RKO (cell line): Measurements from ENCODE around the gene SKA2.
"Not testable (repeated sequence)": the region's sequence is repeated elsewhere in the genome, so short reads cannot be mapped to it uniquely, and the experiment has no call there.

Experiments used
- DNase-seq: peaks from one replicate; pipeline ENCODE4 v3.0.0-alpha.2; 2016; ENCODE audit warnings: low spot score

Gene SKA2

GRCh38 chr17:59151591-59151990 is 3.4 kb downstream of the SKA2 start:
- DNase-seq, result no peak

GRCh38 chr17:59151006-59151405 is 4.0 kb downstream of the SKA2 start:
- DNase-seq, result no peak

- DNase-seq, result peak; percentile 35
Observed at GRCh38 chr17:59149841-59150511, 5.0 kb downstream of the SKA2 start.

- peak; percentile 61 for DNase-seq
Observed at GRCh38 chr17:59149051-59149450, 5.9 kb downstream of the SKA2 start.

GRCh38 chr17:59145571-59146096 is 9.4 kb downstream of the SKA2 start:
- DNase-seq, result no peak

GRCh38 chr17:59141860-59142259 is 13.1 kb downstream of the SKA2 start:
- DNase-seq, result no peak

GRCh38 chr17:59139939-59140338 is 15.0 kb downstream of the SKA2 start:
- DNase-seq, result no peak

GRCh38 chr17:59138339-59138738 is 16.6 kb downstream of the SKA2 start:
- DNase-seq, result not testable (repeated sequence)

GRCh38 chr17:59131131-59131530 is 23.9 kb downstream of the SKA2 start:
- no peak for DNase-seq

- DNase-seq, result no peak
Observed at GRCh38 chr17:59129814-59130213, 25.2 kb downstream of the SKA2 start.

- no peak for DNase-seq
Observed at GRCh38 chr17:59126809-59127417, 28.1 kb downstream of the SKA2 start.

GRCh38 chr17:59124665-59125064 is 30.3 kb downstream of the SKA2 start:
- DNase-seq, result no peak

GRCh38 chr17:59121901-59122480 is 33.0 kb downstream of the SKA2 start:
- DNase-seq, result no peak

GRCh38 chr17:59115474-59115873 is 39.5 kb downstream of the SKA2 start:
- DNase-seq, result no peak

- DNase-seq, result no peak
Observed at GRCh38 chr17:59111539-59111938, 43.4 kb downstream of the SKA2 start.

GRCh38 chr17:59110973-59111372 is 44.0 kb downstream of the SKA2 start:
- DNase-seq, result no peak

GRCh38 chr17:59108400-59109102 is 46.4 kb downstream of the SKA2 start:
- no peak for DNase-seq

GRCh38 chr17:59107306-59107670 is 47.7 kb downstream of the SKA2 start:
- no peak for DNase-seq

- DNase-seq, result peak; percentile 98
Observed at GRCh38 chr17:59106463-59107305, 48.3 kb downstream of the SKA2 start, which contains the start of gene TRIM37. TSS of gene TRIM37 (minus strand) at chr17:59106880. CDS start at chr17:59106461, 419 bp downstream.

GRCh38 chr17:59105852-59106462 is 49.0 kb downstream of the SKA2 start:
- peak; percentile 70 for DNase-seq

GRCh38 chr17:59101178-59101577 is 53.8 kb downstream of the SKA2 start:
- DNase-seq, result no peak
